Activated CD4-positive, alpha-beta memory T cell treated with anti-CD3 and anti-CD28 coated beads, Interleukin-2, amount 10 ng/mL, durations not matched to agents 7 days and 5 days (primary cell): ENCODE data around the gene KRT25. TPM values are rescaled to one million over a fixed set of nuclear protein-coding genes. Genes with fewer than 3 reads are reported as not detected.

Experiments
- CTCF ChIA-PET: fragments of 350-600 bp; sonication (Branson Sonifier 250); formaldehyde crosslinking; loops from one replicate; lab custom pipeline; 2021; ENCODE audit warnings: antibody characterized with exemption, inconsistent platforms; lab: Charles Lee
- POLR2A ChIA-PET: fragments of 350-600 bp; sonication (Branson Sonifier 250); formaldehyde crosslinking; loops from one replicate; lab custom pipeline; 2021; ENCODE audit warnings: antibody characterized with exemption; lab: Charles Lee
- DNase-seq: peaks from one replicate; pipeline ENCODE4 v3.0.0-alpha.2; 2020
- H3K27ac Mint-ChIP-seq: one replicate; pipeline ENCODE4 v1.8.0; 2021; ENCODE audit warnings: mild to moderate bottlenecking, mixed read lengths
- H3K27me3 Mint-ChIP-seq: one replicate; pipeline ENCODE4 v1.8.0; 2021; ENCODE audit warnings: mixed read lengths
- H3K36me3 Mint-ChIP-seq: one replicate; pipeline ENCODE4 v1.8.0; 2021; ENCODE audit warnings: low read depth, mixed read lengths
- H3K4me1 Mint-ChIP-seq: one replicate; pipeline ENCODE4 v1.8.0; 2021; ENCODE audit warnings: mixed read lengths
- H3K4me3 Mint-ChIP-seq: one replicate; pipeline ENCODE4 v1.8.0; 2021; ENCODE audit warnings: mild to moderate bottlenecking, mixed read lengths
- H3K9me3 Mint-ChIP-seq: one replicate; pipeline ENCODE4 v1.8.0; 2021; ENCODE audit warnings: mixed read lengths
- total RNA-seq, 2 experiments: library from RNA; stranded (reverse); gene quantifications; one replicate each; pipeline ENCODE4 v1.2.3, GENCODE V29; 2021

KRT25 gene
- total RNA-seq, 2 experiments from 2014 or later: not detected

DNA sequence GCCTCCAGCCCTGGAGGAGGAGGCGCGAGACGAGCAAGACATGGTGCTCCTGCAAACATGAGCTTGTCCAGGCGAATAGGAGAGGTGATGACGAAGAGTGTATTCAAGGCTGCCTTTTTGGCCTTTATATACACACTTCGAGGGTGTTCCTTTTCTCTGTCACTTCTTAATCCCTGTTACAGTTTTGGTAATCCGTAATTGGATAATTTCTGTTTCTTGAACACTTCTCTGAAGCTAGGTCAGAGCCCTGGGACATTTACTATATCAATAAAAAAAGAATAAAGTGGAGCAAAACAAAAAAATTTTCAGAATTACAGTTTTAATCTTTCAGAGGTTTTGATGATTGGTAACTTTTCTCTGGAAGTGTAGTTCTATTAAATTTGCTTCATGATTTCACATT, 51.5 kb downstream of the KRT25 start, which contains the start of gene KRT24:
TSS of gene KRT24 (minus strand) at position 101 of the 400 bp plus-strand sequence. CDS start at position 42, 59 bp downstream.
- POLR2A ChIA-PET: interaction anchor here (1.0 kb wide), 1 partner anchor 10 kb away, joined by 3 read pairs; no protein-coding TSS in a partner anchor
- Mint-ChIP-seq H3K36me3 (no peaks in the 10 kb centered on the region), H3K4me1 (no peaks in the 10 kb centered on the region), H3K4me3 (no peak within 1 kb of the TSS), H3K27me3 (peaks cover 40% of the 10 kb centered on the region), H3K27ac (no peak within 1 kb of the TSS), H3K9me3 (no peaks in the 10 kb centered on the region)
- no peak for DNase-seq
- CTCF ChIA-PET: no interaction called here

DNA sequence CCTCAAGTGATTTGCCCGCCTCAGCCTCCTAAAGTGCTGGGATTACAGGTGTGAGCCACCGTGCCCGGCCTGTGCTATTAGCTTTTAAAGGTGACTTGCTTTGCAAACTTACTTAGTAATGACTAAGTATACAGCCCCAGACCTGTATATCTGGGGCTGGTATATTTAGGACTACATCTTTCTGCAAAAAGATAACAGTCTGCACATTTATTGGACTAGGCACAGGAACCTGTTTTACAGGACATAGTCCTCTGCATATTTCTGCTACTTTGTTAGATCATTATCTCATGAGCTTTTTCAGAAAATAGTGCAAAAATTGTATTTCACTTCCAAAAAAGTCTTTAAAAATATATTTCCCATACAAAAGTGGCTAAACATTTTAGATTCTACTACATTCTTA, 52.9 kb downstream of the KRT25 start:
- Mint-ChIP-seq H3K9me3 (no peaks in the 10 kb centered on the region), H3K4me1 (no peaks in the 10 kb centered on the region), H3K36me3 (no peaks in the 10 kb centered on the region), H3K27ac (no peak overlapping the region), H3K27me3 (peaks cover 40% of the 10 kb centered on the region), H3K4me3 (no peak overlapping the region)
- ChIA-PET POLR2A (no interaction called here), CTCF (no interaction called here)
- no peak for DNase-seq

DNA sequence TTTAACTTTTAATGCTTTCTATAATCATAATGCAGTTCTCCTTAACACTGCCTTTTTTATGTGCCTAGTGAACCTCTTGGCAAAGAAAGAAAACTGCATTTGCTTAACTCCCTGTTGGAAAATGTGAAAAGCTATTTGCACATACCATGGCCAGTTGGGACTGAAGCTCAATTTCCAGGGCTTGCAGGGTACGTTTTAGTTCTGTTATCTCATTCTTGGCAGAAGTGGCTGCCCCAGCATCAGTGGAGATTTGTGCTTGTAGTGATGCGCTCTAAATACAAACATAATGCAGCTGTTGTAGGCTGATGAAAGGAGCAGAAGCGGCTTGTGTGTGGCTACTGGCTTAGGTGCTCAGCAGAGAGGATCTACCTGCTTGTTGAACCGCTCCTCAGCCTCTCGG, 55.3 kb downstream of the KRT25 start:
- ChIA-PET POLR2A (no interaction called here), CTCF (interaction anchor here (0.9 kb wide), 1 partner anchor 80 kb away, joined by 4 read pairs; no protein-coding TSS in a partner anchor)
- DNase-seq: no peak
- no peak overlapping the region for H3K4me3 Mint-ChIP-seq
- H3K9me3 Mint-ChIP-seq: no peaks in the 10 kb centered on the region
- H3K4me1 Mint-ChIP-seq: no peaks in the 10 kb centered on the region
- H3K36me3 Mint-ChIP-seq: no peaks in the 10 kb centered on the region
- H3K27ac Mint-ChIP-seq: no peak overlapping the region
- H3K27me3 Mint-ChIP-seq: peaks cover 35% of the 10 kb centered on the region

DNA sequence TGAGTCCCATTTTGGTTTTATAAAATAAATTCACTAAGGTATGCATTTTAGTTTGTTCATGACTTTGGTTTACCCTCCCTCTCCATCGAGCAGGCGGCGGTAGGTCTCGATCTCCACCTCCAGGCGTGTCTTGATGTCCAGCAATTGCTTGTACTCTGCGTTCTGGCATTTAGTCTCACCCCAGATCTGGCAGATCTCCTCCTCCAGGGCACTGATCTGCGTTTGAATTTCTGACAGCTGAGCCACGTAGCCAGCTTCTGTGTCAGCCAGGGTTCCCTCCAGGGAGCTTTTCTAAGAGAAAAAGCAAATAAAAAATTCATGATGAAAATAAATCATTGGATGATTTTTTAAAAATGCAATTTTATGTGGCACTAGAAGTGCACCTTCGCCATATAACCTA, 55.8 kb downstream of the KRT25 start:
- peaks cover 35% of the 10 kb centered on the region for H3K27me3 Mint-ChIP-seq
- no peaks in the 10 kb centered on the region for H3K36me3 Mint-ChIP-seq
- CTCF ChIA-PET: no interaction called here
- POLR2A ChIA-PET: no interaction called here
- H3K9me3 Mint-ChIP-seq: no peaks in the 10 kb centered on the region
- no peak overlapping the region for H3K27ac Mint-ChIP-seq
- DNase-seq: no peak
- no peak overlapping the region for H3K4me3 Mint-ChIP-seq
- no peaks in the 10 kb centered on the region for H3K4me1 Mint-ChIP-seq

Other genes starting within 250 kb of the KRT25 start
- gene CCR7, start 189.9 kb downstream of the KRT25 start, total RNA-seq: 10 to 100 TPM; 43.3 to 44.6 TPM
- gene SMARCE1, start 107.5 kb downstream of the KRT25 start, total RNA-seq: 100 to 1,000 TPM in 1 of 2 experiments, 10 to 100 TPM in 1; 96.7 to 102 TPM
- gene KRT222, start 90.2 kb downstream of the KRT25 start, total RNA-seq: not detected
- not detected for gene KRT24, start 51.6 kb downstream of the KRT25 start, total RNA-seq
- not detected for gene KRT26, start 16.9 kb upstream of the KRT25 start, total RNA-seq
- gene KRT27, start 27.2 kb upstream of the KRT25 start, total RNA-seq: not detected
- gene KRT28, start 44.6 kb upstream of the KRT25 start, total RNA-seq: not detected
- 10 to 100 TPM; 20.7 to 22.0 TPM for gene KRT10, start 67.3 kb upstream of the KRT25 start, total RNA-seq
- gene KRT12, start 111.9 kb upstream of the KRT25 start, total RNA-seq: not detected
- not detected for gene KRT20, start 129.9 kb upstream of the KRT25 start, total RNA-seq
- gene KRT23, start 182.3 kb upstream of the KRT25 start, total RNA-seq: not detected
- gene KRT39, start 211.6 kb upstream of the KRT25 start, total RNA-seq: not detected
- gene KRT40, start 229.0 kb upstream of the KRT25 start, total RNA-seq: not detected
- not detected for gene KRTAP3-3, start 238.8 kb upstream of the KRT25 start, total RNA-seq
- gene KRTAP3-2, start 244.6 kb upstream of the KRT25 start, total RNA-seq: not detected